Cardiac fibroblast (primary cell): ENCODE results near the gene TEAD3.
"Not testable (repeated sequence)": the region's sequence is repeated elsewhere in the genome, so short reads cannot be mapped to it uniquely, and the experiment has no call there.

Source experiments
- DNase-seq, 2 donors: peaks; one replicate each; pipeline versions ENCODE4 v3.0.0 to v3.0.0-alpha.2; 2010; ENCODE audit warnings: low read depth in 2 of 2
- H3K4me3 ChIP-seq, 2 donors: replicated peaks in 1 of 2; 1 replicate in 1 of 2; 2 replicates in 1 of 2; pipeline ENCODE4 v1.5.1; 2011; ENCODE audit warnings: low read depth in 2 of 2, low read length in 2 of 2, mild to moderate bottlenecking in 2 of 2, moderate library complexity in 1 of 2
- TF ChIP-seq, protein P1 (sequence below): IDR thresholded peaks from one replicate; pipeline ENCODE4 v1.5.1; 2011; ENCODE audit warnings: low read depth, mild to moderate bottlenecking, low read length, inconsistent platforms

The TEAD3 gene

GRCh38 chr6:35441205-35441604 lies 55.7 kb downstream of the TEAD3 start:
- H3K4me3 ChIP-seq: no peak overlapping the region
- DNase-seq: no peak
- TF ChIP-seq, protein P1, sequence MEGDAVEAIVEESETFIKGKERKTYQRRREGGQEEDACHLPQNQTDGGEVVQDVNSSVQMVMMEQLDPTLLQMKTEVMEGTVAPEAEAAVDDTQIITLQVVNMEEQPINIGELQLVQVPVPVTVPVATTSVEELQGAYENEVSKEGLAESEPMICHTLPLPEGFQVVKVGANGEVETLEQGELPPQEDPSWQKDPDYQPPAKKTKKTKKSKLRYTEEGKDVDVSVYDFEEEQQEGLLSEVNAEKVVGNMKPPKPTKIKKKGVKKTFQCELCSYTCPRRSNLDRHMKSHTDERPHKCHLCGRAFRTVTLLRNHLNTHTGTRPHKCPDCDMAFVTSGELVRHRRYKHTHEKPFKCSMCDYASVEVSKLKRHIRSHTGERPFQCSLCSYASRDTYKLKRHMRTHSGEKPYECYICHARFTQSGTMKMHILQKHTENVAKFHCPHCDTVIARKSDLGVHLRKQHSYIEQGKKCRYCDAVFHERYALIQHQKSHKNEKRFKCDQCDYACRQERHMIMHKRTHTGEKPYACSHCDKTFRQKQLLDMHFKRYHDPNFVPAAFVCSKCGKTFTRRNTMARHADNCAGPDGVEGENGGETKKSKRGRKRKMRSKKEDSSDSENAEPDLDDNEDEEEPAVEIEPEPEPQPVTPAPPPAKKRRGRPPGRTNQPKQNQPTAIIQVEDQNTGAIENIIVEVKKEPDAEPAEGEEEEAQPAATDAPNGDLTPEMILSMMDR: no peak

GRCh38 chr6:35439308-35439707 lies 57.6 kb downstream of the TEAD3 start:
- H3K4me3 ChIP-seq: no peak overlapping the region
- TF ChIP-seq, protein P1: no peak

DNA sequence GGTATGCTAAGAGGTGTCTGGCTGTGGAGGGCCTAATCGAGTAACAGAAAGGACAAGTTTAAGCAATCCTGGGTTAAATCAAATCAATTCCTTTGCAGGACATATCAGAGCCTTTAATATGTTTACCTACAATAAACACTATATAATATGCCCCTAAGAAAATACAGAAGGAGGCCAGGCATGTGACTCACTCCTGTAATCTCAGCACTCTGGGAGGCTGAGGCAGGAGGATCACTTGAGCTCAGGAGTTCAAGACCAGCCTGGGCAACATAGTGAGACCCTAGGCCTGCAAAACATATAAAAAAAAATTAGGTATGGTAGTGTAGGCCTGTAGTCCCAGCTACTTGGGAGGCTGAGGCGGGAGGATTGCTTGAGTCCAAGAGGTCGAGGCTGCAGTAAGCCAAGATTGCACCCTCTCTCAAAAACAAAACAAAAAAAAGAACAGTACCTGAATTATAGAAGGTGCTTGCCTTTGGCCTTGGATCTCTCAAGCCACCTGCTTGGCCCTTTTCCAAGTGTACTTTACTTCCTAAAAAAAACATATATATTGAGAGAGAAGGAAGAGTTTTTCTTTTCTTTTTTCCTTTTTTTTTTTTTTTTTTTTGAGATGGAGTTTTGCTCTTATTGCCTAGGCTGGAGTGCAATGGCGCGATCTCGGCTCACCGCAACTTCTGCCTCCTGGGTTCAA lies 58.4 kb downstream of the TEAD3 start:
- H3K4me3 ChIP-seq, DNase-seq: not testable (repeated sequence)

More at GRCh38 chr6:35439308-35439707, 57.6 kb downstream of the TEAD3 start:
- DNase-seq: no peak

DNA sequence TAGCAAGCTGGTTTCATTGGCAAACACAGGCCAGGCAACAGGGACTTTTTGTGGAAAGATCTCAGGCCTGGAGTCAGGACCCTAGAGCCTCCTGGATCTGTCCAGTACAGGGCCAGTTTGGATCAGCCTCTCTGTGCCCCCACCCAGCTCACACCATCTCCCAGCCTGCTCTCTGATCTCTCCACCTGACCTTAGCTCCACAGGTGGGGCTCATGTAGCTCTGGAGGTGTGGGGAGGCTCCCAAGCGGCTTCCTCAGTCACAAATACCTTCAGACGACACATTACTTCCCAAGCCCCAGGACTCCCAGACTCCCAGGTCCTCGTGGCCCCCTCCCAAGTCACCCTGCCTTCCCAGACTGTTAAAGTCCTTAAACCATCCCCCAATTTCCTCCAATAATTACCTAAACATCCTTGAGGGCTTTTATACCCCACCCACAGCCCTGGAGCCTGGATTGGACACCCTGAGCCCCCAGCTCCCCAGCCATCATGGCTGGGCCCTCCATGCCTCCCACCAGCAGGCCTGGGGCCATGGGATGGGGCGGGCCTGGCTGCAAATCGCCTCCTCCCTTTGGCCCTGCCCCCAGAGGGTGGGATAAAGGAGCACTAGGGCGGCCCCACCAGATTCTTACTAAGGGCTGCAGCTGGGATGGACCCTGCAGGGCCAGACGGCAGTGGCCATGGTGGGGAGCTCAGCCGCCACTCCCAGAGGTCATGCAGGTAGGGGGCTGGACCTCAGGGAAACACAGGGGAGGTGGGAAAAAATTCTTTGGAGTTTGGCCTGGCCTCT lies 60.6 kb downstream of the TEAD3 start:
- H3K4me3 ChIP-seq: no peak overlapping the region
- TF ChIP-seq, protein P1: no peak
- no peak for DNase-seq

DNA sequence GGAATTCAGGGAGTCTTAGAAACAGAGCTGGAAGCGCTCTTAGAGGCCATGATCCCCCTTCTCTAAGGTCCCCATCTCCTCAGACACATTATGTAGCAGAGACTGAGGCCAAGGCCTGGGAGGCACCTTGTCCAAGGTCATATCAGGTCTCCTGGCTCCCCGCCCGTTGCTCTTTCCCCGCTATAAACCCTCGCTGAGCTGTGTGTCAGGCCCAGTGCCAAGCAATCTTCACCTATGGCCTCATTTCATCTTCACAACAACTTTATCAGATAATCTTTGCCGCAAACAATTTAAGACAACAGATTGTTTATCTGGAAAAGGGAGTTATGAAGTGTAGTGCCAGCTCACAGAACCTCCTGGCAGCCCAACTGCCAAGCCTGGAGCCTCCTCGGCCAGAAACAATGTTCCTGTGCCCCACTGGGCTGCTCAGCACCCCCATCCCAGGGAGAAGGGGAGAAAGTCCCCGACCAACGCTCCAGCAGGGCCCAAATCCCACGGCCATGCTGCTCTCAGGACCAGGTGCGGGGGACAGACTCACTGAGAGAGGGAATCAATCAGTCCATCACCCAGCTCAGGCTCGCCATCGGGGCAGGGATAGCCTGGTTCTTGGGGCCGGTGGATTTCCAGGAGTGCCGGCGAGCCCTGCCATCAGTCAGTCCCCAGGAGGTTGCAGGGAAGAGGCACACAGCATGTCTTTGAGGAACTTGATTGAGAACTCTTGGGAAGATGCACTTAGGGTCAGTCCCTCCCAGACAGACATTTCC lies 61.6 kb downstream of the TEAD3 start:
- H3K4me3 ChIP-seq: no peak overlapping the region
- TF ChIP-seq, protein P1: no peak
- no peak for DNase-seq

- DNase-seq, H3K4me3 ChIP-seq: not testable (repeated sequence)
Measured at GRCh38 chr6:35432702-35433101, 64.2 kb downstream of the TEAD3 start.

DNA sequence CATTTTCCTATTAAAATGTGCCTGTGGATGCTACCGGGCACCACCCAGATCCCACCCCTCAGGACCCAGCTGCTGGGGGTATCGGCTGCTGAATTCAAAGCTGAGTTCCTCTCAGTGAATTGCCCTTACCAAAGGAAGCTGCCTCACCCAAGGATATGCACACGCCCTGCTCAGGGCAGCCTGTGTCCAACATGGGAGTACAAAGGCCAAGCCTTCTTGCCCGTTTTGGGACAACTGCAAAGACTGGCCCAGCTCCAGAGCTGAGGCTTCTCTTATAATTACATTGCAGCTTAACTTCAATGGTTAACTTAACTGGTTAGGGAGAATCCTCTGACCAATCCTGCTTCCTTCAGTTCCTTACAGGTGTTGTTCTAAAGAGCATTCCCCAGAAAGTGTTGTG lies 64.6 kb downstream of the TEAD3 start:
- no peak for DNase-seq
- H3K4me3 ChIP-seq: no peak overlapping the region
- TF ChIP-seq, protein P1: no peak
